ENCODE results near the gene OR10K1. TPM values are rescaled to one million over a fixed set of nuclear protein-coding genes. Genes with fewer than 3 reads are reported as not detected.

OR10K1 gene
- total and polyA plus RNA-seq, 2 donors (not counting 1 experiment from before 2014, with no cell fraction given) = not detected

DNA sequence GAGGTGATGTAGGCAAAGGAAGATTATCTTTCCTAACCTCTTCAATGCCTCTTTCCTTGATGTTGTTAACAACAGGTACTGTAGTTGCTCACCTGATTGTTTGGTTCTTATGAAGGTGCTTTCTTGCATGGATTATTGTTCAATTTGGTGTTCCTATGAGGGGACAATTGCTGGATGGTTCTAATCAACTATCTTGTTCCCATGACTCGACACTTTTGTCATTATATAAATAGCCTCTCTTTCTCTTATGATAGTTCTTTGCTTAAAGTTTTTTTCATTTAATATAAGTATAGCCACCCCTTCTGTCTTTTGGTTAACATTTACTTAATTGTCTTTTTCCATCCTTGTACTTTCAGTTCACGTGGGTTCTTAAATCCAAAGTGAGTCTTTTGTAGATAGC is 45.9 kb downstream of the OR10K1 start:
- DNase-seq (no peak), ATAC-seq (ENCODE audit: low read depth) (no peak)
- H4K20me1 ChIP-seq (ENCODE audit: control insufficient read depth, insufficient read depth, low read length, poor library complexity, severe bottlenecking) = no peaks in the 10 kb centered on the region
- H3K9me3 Mint-ChIP-seq (ENCODE audit: insufficient read depth) = no peaks in the 10 kb centered on the region
- H3K27ac ChIP-seq (ENCODE audit: low read length in 2 of 2) = no peak overlapping the region
- TF ChIP-seq EZH2 (IDR thresholded peaks at IDR 0.05; ENCODE audit: borderline replicate concordance, insufficient read depth, low read depth, low read length, poor library complexity, severe bottlenecking) = no peak
- TF ChIP-seq, protein P1, sequence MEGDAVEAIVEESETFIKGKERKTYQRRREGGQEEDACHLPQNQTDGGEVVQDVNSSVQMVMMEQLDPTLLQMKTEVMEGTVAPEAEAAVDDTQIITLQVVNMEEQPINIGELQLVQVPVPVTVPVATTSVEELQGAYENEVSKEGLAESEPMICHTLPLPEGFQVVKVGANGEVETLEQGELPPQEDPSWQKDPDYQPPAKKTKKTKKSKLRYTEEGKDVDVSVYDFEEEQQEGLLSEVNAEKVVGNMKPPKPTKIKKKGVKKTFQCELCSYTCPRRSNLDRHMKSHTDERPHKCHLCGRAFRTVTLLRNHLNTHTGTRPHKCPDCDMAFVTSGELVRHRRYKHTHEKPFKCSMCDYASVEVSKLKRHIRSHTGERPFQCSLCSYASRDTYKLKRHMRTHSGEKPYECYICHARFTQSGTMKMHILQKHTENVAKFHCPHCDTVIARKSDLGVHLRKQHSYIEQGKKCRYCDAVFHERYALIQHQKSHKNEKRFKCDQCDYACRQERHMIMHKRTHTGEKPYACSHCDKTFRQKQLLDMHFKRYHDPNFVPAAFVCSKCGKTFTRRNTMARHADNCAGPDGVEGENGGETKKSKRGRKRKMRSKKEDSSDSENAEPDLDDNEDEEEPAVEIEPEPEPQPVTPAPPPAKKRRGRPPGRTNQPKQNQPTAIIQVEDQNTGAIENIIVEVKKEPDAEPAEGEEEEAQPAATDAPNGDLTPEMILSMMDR (IDR thresholded peaks at IDR 0.05) = no peak
- no CpG with 5 or more reads among the region's 2 CpGs for WGBS (ENCODE audit: insufficient coverage)
- H3K27me3 ChIP-seq (replicated peaks in 1 of 4; ENCODE audit: control extremely low read depth in 1 of 4, control insufficient read depth in 3 of 4, insufficient read depth in 4 of 4, low read length in 3 of 4) = peaks cover 0 to 9% (median 0%) of the 10 kb centered on the region in 4 experiments
- H3K36me3 ChIP-seq (replicated peaks in 1 of 2; ENCODE audit: control extremely low read depth in 1 of 2, control insufficient read depth in 1 of 2, extremely low read depth in 1 of 2, insufficient read depth in 2 of 2, low read length in 1 of 2) = no peaks in the 10 kb centered on the region
- intact Hi-C loops (cut with micrococcal nuclease) = loop anchor here (5.0 kb wide), 1 partner anchor 565 kb away; no protein-coding TSS in a partner anchor
- no peak overlapping the region for H3K4me3 Mint-ChIP-seq
- no peak overlapping the region for H3K4me3 ChIP-seq (ENCODE audit: control extremely low read depth in 1 of 5, extremely low read depth in 1 of 5, insufficient read depth in 1 of 5, low read depth in 2 of 5, low read length in 4 of 5)
- H3K27ac Mint-ChIP-seq = no peak overlapping the region
- CTCF ChIA-PET = interaction anchor here (1.3 to 2.9 kb wide), 3 partner anchors 261 to 581 kb away, joined by 3 to 19 read pairs (median 9); no protein-coding TSS in a partner anchor
- no peak overlapping the region for H2AFZ ChIP-seq (ENCODE audit: insufficient read depth, low read depth, low read length, poor library complexity, severe bottlenecking)
- no peaks in the 10 kb centered on the region for H3K4me1 Mint-ChIP-seq
- H3K4me1 ChIP-seq (ENCODE audit: control insufficient read depth in 2 of 2, insufficient read depth in 2 of 2, low read length in 2 of 2) = no peaks in the 10 kb centered on the region
- H3K9ac ChIP-seq (ENCODE audit: low read length) = no peak overlapping the region
- H3K9me3 ChIP-seq (ENCODE audit: control extremely low read depth in 1 of 3, control insufficient read depth in 2 of 3, insufficient read depth in 1 of 3, low read length in 2 of 3) = no peaks in the 10 kb centered on the region
- H3K4me2 ChIP-seq (replicated peaks; ENCODE audit: low read depth, low read length, poor library complexity, severe bottlenecking) = no peak overlapping the region
- H3K27me3 Mint-ChIP-seq = peaks cover 35% of the 10 kb centered on the region
- POLR2A ChIA-PET = interaction anchor here (0.6 kb wide), 1 partner anchor 581 kb away, joined by 3 read pairs; no protein-coding TSS in a partner anchor
- H3K79me2 ChIP-seq (ENCODE audit: control insufficient read depth, insufficient read depth, low read length) = no peaks in the 10 kb centered on the region

DNA sequence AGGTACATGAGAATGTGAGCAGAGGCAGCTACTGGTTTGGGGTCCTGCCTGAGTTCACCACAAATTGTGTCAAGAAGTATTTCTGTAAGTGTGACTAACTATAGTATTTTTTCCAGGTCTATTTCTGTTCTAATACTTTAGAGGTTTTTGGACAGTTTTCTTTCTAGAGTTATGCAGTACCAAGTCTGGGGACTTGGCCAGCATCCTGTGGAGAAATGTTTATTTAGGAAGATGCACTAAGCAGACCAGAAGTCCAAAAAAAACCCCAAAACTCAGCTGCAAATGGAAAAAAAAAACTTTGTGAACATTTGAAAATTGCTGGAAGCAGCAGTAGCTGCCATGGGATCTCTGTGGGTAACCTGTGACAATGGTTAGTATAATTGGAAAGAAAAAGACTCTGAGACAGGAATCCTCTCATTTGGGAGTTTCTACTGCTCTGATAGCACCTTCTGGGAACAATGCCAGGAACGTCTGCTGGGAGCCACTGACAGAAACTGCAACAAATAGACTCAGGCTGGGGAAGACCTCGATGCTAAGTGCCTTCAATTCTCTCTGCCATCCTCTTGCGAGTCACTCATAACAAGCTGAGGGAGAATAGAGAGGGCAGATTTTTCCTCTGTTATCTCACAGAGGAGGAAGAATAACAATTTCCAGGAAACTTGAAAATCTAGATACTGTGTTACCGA is 48.0 kb downstream of the OR10K1 start:
- ChIA-PET POLR2A (no interaction called here), CTCF (no interaction called here)
- no peak overlapping the region for H3K27ac ChIP-seq (ENCODE audit: low read length in 2 of 2)
- ATAC-seq (ENCODE audit: low read depth) = no peak
- TF ChIP-seq EZH2 (IDR thresholded peaks at IDR 0.05; ENCODE audit: borderline replicate concordance, insufficient read depth, low read depth, low read length, poor library complexity, severe bottlenecking) = no peak
- TF ChIP-seq, protein P1 (IDR thresholded peaks at IDR 0.05) = no peak
- H3K36me3 ChIP-seq (replicated peaks in 1 of 2; ENCODE audit: control extremely low read depth in 1 of 2, control insufficient read depth in 1 of 2, extremely low read depth in 1 of 2, insufficient read depth in 2 of 2, low read length in 1 of 2) = no peaks in the 10 kb centered on the region
- H3K9ac ChIP-seq (ENCODE audit: low read length) = no peak overlapping the region
- no peak overlapping the region for H2AFZ ChIP-seq (ENCODE audit: insufficient read depth, low read depth, low read length, poor library complexity, severe bottlenecking)
- H3K4me2 ChIP-seq (replicated peaks; ENCODE audit: low read depth, low read length, poor library complexity, severe bottlenecking) = no peak overlapping the region
- Mint-ChIP-seq H3K27me3 (peaks cover 30% of the 10 kb centered on the region), H3K4me3 (no peak overlapping the region), H3K4me1 (no peaks in the 10 kb centered on the region), H3K27ac (no peak overlapping the region), H3K9me3 (ENCODE audit: insufficient read depth) (no peaks in the 10 kb centered on the region)
- no peak overlapping the region for H3K4me3 ChIP-seq (ENCODE audit: control extremely low read depth in 1 of 5, extremely low read depth in 1 of 5, insufficient read depth in 1 of 5, low read depth in 2 of 5, low read length in 4 of 5)
- no peaks in the 10 kb centered on the region for H4K20me1 ChIP-seq (ENCODE audit: control insufficient read depth, insufficient read depth, low read length, poor library complexity, severe bottlenecking)
- H3K79me2 ChIP-seq (ENCODE audit: control insufficient read depth, insufficient read depth, low read length) = no peaks in the 10 kb centered on the region
- 65% methylated on average over 2 of the region's 4 CpGs for WGBS (ENCODE audit: insufficient coverage)
- H3K4me1 ChIP-seq (ENCODE audit: control insufficient read depth in 2 of 2, insufficient read depth in 2 of 2, low read length in 2 of 2) = no peaks in the 10 kb centered on the region
- H3K27me3 ChIP-seq (replicated peaks in 1 of 4; ENCODE audit: control extremely low read depth in 1 of 4, control insufficient read depth in 3 of 4, insufficient read depth in 4 of 4, low read length in 3 of 4) = peaks cover 0 to 9% (median 0%) of the 10 kb centered on the region in 4 experiments
- intact Hi-C loops (cut with micrococcal nuclease) = loop anchor here (5.0 kb wide), 1 partner anchor 563 kb away; no protein-coding TSS in a partner anchor
- no peaks in the 10 kb centered on the region for H3K9me3 ChIP-seq (ENCODE audit: control extremely low read depth in 1 of 3, control insufficient read depth in 2 of 3, insufficient read depth in 1 of 3, low read length in 2 of 3)
- DNase-seq = no peak
